HepG2 (cell line): ENCODE results near the gene DPP7. TPM values are rescaled to one million over a fixed set of nuclear protein-coding genes. Genes with fewer than 3 reads are reported as not detected.
"Not testable (repeated sequence)": the region's sequence is repeated elsewhere in the genome, so short reads cannot be mapped to it uniquely, and the experiment has no call there.

Experiments used
- ATAC-seq: fragments of 200-7000 bp; cut with Tn5 transposase; 3 replicates; pipeline ENCODE4 v1.9.1; 2020; ENCODE audit warnings: mild to moderate bottlenecking, moderate library complexity
- BruUV-seq: library from RNA; stranded (reverse); fragments of 400-500 nt; replicated peaks from 2 replicates; lab custom pipeline; 2021; lab: Mats Ljungman, UMichigan
- CTCF ChIA-PET: fragments of 300-600 bp; formaldehyde crosslinking; extraction: SDS; loops from one replicate; lab custom pipeline; 2021; ENCODE audit warnings: low total read pairs, inconsistent platforms, low intra/inter-chr PET ratio; lab: Yijun Ruan, JAX
- POLR2A ChIA-PET: fragments of 350-600 bp; sonication (Branson Sonifier 250); formaldehyde crosslinking; loops from one replicate; lab custom pipeline; 2020; ENCODE audit warnings: antibody characterized with exemption, inconsistent platforms; lab: Yijun Ruan, JAX
- DNase-seq: peaks from one replicate; pipeline ENCODE4 v3.0.0-alpha.2; 2015; ENCODE audit warnings: low spot score
- FAIRE-seq: peaks from 3 replicates; lab custom pipeline; 2011; peaks lifted over from hg19 to GRCh38; lab: Jason Lieb, UNC
- H2AFZ ChIP-seq: one replicate; pipeline ENCODE4 v1.6.1; 2011; ENCODE audit warnings: low read length, inconsistent platforms
- H3K27ac ChIP-seq: fragments of 300-600 bp; 3 replicates; pipeline ENCODE4 v1.8.0; 2011; ENCODE audit warnings: mixed run types, mild to moderate bottlenecking, mixed read lengths, low read length, inconsistent platforms; ENCODE audit not compliant: insufficient read depth; ENCODE audit errors: extremely low read length
- H3K27me3 ChIP-seq, 2 experiments: fragments of 200-600 bp in 1 of 2; 2 replicates in 1 of 2; 3 replicates in 1 of 2; pipeline versions ENCODE4 v1.6.0 to v1.8.0; 2011; ENCODE audit warnings: low read length in 2 of 2, mild to moderate bottlenecking in 2 of 2, moderate library complexity in 2 of 2, inconsistent platforms in 1 of 2; ENCODE audit not compliant: insufficient read depth in 2 of 2, control insufficient read depth in 1 of 2
- H3K36me3 ChIP-seq, 2 experiments: fragments of 200-600 bp in 1 of 2; replicated peaks in 1 of 2; 2 replicates in 1 of 2; 3 replicates in 1 of 2; pipeline versions ENCODE4 v1.5.1 to v1.8.0; 2011; ENCODE audit warnings: low read length in 2 of 2, inconsistent platforms in 1 of 2; ENCODE audit not compliant: insufficient read depth in 2 of 2, control insufficient read depth in 1 of 2
- H3K4me1 ChIP-seq: 2 replicates; pipeline ENCODE4 v1.5.1; 2012; ENCODE audit warnings: low read length, inconsistent platforms; ENCODE audit not compliant: insufficient read depth
- H3K4me2 ChIP-seq: 2 replicates; pipeline ENCODE4 v1.6.0; 2011; ENCODE audit warnings: low read depth, low read length, inconsistent platforms
- H3K4me3 ChIP-seq, 3 experiments: fragments of 200-600 bp in 1 of 3; sonication (generic), shearing (Covaris generic) in 1 of 3; replicated peaks in 1 of 3; 2 replicates each; pipeline ENCODE4 v1.5.1; 2011 to 2016; ENCODE audit warnings: low read length in 3 of 3, inconsistent platforms in 2 of 3, low read depth in 2 of 3, mild to moderate bottlenecking in 2 of 3, control low read depth in 1 of 3, mixed read lengths in 1 of 3; ENCODE audit not compliant: insufficient read depth in 1 of 3
- H3K79me2 ChIP-seq: one replicate; pipeline ENCODE4 v1.6.1; 2011; ENCODE audit warnings: low read length, inconsistent platforms; ENCODE audit not compliant: insufficient read depth
- H3K9ac ChIP-seq: 2 replicates; pipeline ENCODE4 v1.6.0; 2011; ENCODE audit warnings: mild to moderate bottlenecking, low read depth, low read length, inconsistent platforms; ENCODE audit not compliant: insufficient read depth
- H3K9me3 ChIP-seq: 2 replicates; pipeline ENCODE4 v1.5.1; 2012; ENCODE audit warnings: mild to moderate bottlenecking, low read length
- H4K20me1 ChIP-seq: 2 replicates; pipeline ENCODE4 v1.6.0; 2011; ENCODE audit warnings: inconsistent platforms, mild to moderate bottlenecking, low read length, moderate library complexity; ENCODE audit not compliant: insufficient read depth
- NFYC ChIP-seq: IDR thresholded peaks from 2 replicates; pipeline ENCODE4 v1.6.1; 2016; ENCODE audit warnings: missing genetic modification reagents, missing compliant biosample characterization
- PATZ1 ChIP-seq: sonication (generic); formaldehyde crosslinking; IDR thresholded peaks from 2 replicates; pipeline ENCODE4 v1.4.0; 2020; ENCODE audit warnings: missing genetic modification reagents
- PPARG ChIP-seq: conservative IDR thresholded peaks from 2 replicates; pipeline ENCODE4 v1.6.1; 2016; ENCODE audit warnings: missing biosample characterization, missing genetic modification reagents
- ZNF263 ChIP-seq: sonication (generic); formaldehyde crosslinking; IDR thresholded peaks from 2 replicates; pipeline ENCODE4 v1.4.0; 2020; ENCODE audit warnings: missing genetic modification reagents
- ZNF333 ChIP-seq: sonication (generic); formaldehyde crosslinking; IDR thresholded peaks from 2 replicates; pipeline ENCODE4 v1.4.0; 2020; ENCODE audit warnings: mild to moderate bottlenecking, missing genetic modification reagents, borderline replicate concordance
- ZNF780A ChIP-seq: sonication (generic); formaldehyde crosslinking; IDR thresholded peaks from 2 replicates; pipeline ENCODE4 v1.8.0; 2022; ENCODE audit warnings: mild to moderate bottlenecking, missing genetic modification reagents, moderate library complexity
- ZXDC ChIP-seq: sonication (generic); formaldehyde crosslinking; IDR thresholded peaks from 2 replicates; pipeline ENCODE4 v1.5.0; 2020; ENCODE audit warnings: mild to moderate bottlenecking, missing genetic modification reagents
- WGBS: methylation state at CpG from one replicate; pipeline ENCODE4 v1.1.6; 2017; ENCODE audit warnings: low lambda C conversion rate; 5-methylcytosine and 5-hydroxymethylcytosine counted together
- in situ Hi-C: cut with HindIII; loops from 2 replicates; pipeline ENCODE4 v1.10.0; 2017; ENCODE audit warnings: low pct_unique_long_range_greater_than_20kb; ENCODE audit not compliant: extremely low pct_ligation_motif_present
- intact Hi-C: fragments of 100-400 bp; cut with micrococcal nuclease; formaldehyde crosslinking; loops from one replicate; pipeline ENCODE4 v1.10.0; 2022; ENCODE audit not compliant: unreplicated experiment
- polyA plus RNA-seq, 8 experiments: library from polyadenylated mRNA; depleted of rRNA in 3 of 8; stranded (reverse) in 7 of 8; unstranded in 1 of 8; fragments of >200 nt; fragmentation: Illumina TruSeq in 4 of 8; extraction: Trizol in 4 of 8; gene quantifications; 2 replicates each; pipeline versions ENCODE4 v1.2.1 to v1.2.3, GENCODE V29; 2011 to 2016; ENCODE audit warnings: low read depth in 4 of 8, missing spikeins in 1 of 8, mixed read lengths in 1 of 8; ENCODE audit not compliant: insufficient read depth in 1 of 8
- total RNA-seq, 5 experiments: library from RNA; depleted of rRNA; stranded (reverse); fragments of >200 nt; fragmentation: Illumina TruSeq; extraction: Trizol; gene quantifications; 2 replicates each; pipeline ENCODE4 v1.2.3, GENCODE V29; 2016; ENCODE audit warnings: low read depth in 1 of 5
- TF ChIP-seq, protein P1 (sequence below): sonication (generic); formaldehyde crosslinking; IDR thresholded peaks from 2 replicates; pipeline ENCODE4 v1.5.0; 2020; ENCODE audit warnings: mild to moderate bottlenecking, missing genetic modification reagents
- TF ChIP-seq, protein P2 (sequence below): sonication (generic); formaldehyde crosslinking; IDR thresholded peaks from 2 replicates; pipeline ENCODE4 v1.5.0; 2020; ENCODE audit warnings: mild to moderate bottlenecking, missing genetic modification reagents, moderate library complexity

The DPP7 gene
- total and polyA plus RNA-seq, 2 of the 13 experiments (the other 11 are each of a cell fraction or from before 2014, with no cell fraction given), result 1.2 to 4.5 TPM

DNA sequence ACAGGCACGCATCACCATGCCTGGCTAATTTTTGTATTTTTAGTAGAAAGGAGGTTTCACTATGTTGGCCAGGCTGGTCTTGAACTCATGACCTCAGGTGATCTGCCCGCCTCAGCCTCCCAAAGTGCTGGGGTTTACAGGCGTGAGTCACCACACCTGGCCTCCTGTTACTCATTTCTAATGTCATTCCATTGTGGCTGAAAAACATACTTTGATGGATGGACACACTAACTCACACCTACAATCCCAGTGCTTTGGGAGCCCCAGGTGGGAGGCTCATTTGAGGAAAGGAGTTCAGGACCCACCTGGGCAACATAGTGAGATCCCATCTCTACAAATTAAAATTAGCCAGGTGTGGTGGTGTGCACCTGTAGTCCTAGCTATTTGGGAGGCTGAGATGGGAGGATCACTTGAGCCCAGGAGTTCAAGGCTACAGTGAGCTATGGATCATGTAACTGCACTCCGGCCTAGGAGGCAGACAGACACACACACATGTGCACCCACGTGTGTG lies 9.5 kb upstream of the DPP7 start:
- H3K9ac ChIP-seq, H4K20me1 ChIP-seq, H3K4me3 ChIP-seq, H3K36me3 ChIP-seq, H2AFZ ChIP-seq, BruUV-seq, ATAC-seq, FAIRE-seq, H3K4me2 ChIP-seq, CTCF ChIA-PET, POLR2A ChIA-PET, DNase-seq, in situ Hi-C loops, H3K9me3 ChIP-seq, H3K27me3 ChIP-seq, intact Hi-C loops, H3K27ac ChIP-seq: not testable (repeated sequence)
- 88% methylated on average over 5 of the region's 5 CpGs for WGBS
- TF ChIP-seq, protein P1, sequence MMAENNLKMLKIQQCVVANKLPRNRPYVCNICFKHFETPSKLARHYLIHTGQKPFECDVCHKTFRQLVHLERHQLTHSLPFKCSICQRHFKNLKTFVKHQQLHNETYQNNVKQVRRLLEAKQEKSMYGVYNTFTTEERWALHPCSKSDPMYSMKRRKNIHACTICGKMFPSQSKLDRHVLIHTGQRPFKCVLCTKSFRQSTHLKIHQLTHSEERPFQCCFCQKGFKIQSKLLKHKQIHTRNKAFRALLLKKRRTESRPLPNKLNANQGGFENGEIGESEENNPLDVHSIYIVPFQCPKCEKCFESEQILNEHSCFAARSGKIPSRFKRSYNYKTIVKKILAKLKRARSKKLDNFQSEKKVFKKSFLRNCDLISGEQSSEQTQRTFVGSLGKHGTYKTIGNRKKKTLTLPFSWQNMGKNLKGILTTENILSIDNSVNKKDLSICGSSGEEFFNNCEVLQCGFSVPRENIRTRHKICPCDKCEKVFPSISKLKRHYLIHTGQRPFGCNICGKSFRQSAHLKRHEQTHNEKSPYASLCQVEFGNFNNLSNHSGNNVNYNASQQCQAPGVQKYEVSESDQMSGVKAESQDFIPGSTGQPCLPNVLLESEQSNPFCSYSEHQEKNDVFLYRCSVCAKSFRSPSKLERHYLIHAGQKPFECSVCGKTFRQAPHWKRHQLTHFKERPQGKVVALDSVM (CRISPR knock-in tag), result peak; percentile 21; the same call in 1 of the 2 replicates
- H3K79me2 ChIP-seq, result peaks cover 17% of the 10 kb centered on the region
- peaks cover 34% of the 10 kb centered on the region for H3K4me1 ChIP-seq

DNA sequence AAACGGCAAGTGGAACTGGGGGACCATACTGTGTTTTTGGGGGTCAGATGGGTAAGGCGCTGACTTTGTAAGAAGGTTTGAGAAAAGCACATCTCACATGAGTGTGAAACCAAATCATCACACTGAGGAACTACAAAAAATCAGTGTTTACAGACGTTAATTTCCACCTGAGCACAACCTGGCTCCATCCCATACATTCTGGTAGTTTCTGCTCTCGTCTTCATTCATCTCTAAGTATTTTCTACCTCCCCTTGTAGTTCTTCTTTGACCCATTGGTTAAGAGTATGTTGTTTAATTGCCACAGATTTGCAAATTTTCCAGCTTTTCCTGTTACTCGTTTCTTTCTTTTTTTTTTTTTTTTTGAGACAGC lies 8.9 kb upstream of the DPP7 start:
- CTCF ChIA-PET, result no interaction called here
- H3K27me3 ChIP-seq, result no peaks in the 10 kb centered on the region
- no TSS peak for BruUV-seq
- H3K79me2 ChIP-seq, result peaks cover 11% of the 10 kb centered on the region
- H2AFZ ChIP-seq, result no peak overlapping the region
- POLR2A ChIA-PET, result no interaction called here
- H3K9ac ChIP-seq, result no peak overlapping the region
- no peak overlapping the region for H3K27ac ChIP-seq
- H3K4me2 ChIP-seq, result no peak overlapping the region
- in situ Hi-C loops, result no loop called here
- no peak overlapping the region for H3K4me3 ChIP-seq
- WGBS, result 92% methylated on average over 5 of the region's 5 CpGs
- FAIRE-seq (no peak), ATAC-seq (no peak), DNase-seq (no peak)
- no peaks in the 10 kb centered on the region for H3K9me3 ChIP-seq
- intact Hi-C loops, result no loop called here
- H4K20me1 ChIP-seq, result peaks cover 5% of the 10 kb centered on the region; the same call in 1 of the 2 replicates
- H3K36me3 ChIP-seq, result no peaks in the 10 kb centered on the region
- peaks cover 31% of the 10 kb centered on the region for H3K4me1 ChIP-seq
- no peak for TF ChIP-seq ZXDC (CRISPR knock-in tag)
- no peak for TF ChIP-seq ZNF333 (CRISPR knock-in tag)
- TF ChIP-seq ZNF263, result no peak
- TF ChIP-seq PATZ1 (CRISPR knock-in tag), result no peak
- TF ChIP-seq NFYC (CRISPR knock-in tag), result no peak
- TF ChIP-seq PPARG, result no peak
- no peak for TF ChIP-seq ZNF780A (CRISPR knock-in tag)
- TF ChIP-seq, protein P2, sequence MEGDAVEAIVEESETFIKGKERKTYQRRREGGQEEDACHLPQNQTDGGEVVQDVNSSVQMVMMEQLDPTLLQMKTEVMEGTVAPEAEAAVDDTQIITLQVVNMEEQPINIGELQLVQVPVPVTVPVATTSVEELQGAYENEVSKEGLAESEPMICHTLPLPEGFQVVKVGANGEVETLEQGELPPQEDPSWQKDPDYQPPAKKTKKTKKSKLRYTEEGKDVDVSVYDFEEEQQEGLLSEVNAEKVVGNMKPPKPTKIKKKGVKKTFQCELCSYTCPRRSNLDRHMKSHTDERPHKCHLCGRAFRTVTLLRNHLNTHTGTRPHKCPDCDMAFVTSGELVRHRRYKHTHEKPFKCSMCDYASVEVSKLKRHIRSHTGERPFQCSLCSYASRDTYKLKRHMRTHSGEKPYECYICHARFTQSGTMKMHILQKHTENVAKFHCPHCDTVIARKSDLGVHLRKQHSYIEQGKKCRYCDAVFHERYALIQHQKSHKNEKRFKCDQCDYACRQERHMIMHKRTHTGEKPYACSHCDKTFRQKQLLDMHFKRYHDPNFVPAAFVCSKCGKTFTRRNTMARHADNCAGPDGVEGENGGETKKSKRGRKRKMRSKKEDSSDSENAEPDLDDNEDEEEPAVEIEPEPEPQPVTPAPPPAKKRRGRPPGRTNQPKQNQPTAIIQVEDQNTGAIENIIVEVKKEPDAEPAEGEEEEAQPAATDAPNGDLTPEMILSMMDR (CRISPR knock-in tag), result no peak
